ENCODE results near the gene MUC20.
"Not testable (repeated sequence)": the region's sequence is repeated elsewhere in the genome, so short reads cannot be mapped to it uniquely, and the experiment has no call there.

Gene MUC20

GRCh38 chr3:195710126-195710905 is 10.5 kb upstream of the MUC20 start:
- not testable (repeated sequence) for DNase-seq (ENCODE audit: low read depth, low spot score)

GRCh38 chr3:195711091-195711812 is 9.5 kb upstream of the MUC20 start:
- DNase-seq (ENCODE audit: low read depth, low spot score): not testable (repeated sequence)

DNA sequence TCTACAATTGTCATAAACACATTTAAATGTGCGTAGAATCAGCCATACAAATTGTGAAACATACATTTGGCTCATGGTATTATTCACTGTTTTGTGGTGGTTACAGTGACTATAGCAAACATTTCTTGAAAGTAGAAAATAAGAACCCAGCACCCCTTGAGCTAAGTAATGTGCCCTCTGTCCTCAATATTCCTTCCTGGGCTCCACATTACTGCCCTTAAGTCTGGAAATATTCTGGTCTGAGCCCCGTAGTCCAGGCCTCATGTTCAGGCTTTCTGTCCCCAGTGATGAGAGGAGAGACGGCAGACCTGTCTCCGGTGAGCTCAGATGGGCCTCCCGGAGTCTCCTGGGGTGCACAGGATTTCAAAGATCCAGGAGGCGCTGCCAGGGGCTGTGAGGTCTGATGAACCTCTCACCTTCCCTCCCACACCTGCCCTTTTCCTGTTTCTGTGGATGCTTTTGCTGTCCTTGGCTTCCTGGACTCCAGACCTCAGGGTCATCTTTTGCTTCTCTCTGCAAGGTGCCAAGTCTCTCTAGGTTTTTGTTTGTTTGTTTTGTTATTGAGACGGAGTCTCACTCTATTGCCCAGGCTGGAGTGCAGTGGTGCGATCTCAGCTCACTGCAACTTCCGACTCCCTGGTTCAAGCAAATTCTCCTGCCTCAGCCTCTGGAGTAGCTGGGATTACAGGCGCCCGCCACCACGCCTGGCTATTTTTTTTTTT is 8.8 kb upstream of the MUC20 start:
- DNase-seq (ENCODE audit: low read depth, low spot score): no peak

DNA sequence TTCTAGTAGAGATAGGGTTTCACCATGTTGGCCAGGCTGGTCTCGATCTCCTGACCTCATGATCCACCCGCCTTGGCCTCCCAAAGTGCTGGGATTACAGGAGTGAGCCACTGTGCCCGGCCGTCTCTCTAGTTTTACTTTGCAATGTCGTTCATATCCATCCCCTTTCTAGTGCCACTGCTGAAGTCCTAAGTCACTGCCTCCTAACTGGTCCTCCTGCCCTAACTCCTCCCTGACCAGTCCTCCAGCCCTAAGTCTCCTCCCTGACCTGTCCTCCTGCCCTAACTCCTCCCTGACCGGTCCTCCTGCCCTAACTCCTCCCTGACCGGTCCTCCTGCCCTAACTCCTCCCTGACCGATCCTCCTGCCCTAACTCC is 8.3 kb upstream of the MUC20 start:
- not testable (repeated sequence) for DNase-seq (ENCODE audit: low read depth, low spot score)

DNA sequence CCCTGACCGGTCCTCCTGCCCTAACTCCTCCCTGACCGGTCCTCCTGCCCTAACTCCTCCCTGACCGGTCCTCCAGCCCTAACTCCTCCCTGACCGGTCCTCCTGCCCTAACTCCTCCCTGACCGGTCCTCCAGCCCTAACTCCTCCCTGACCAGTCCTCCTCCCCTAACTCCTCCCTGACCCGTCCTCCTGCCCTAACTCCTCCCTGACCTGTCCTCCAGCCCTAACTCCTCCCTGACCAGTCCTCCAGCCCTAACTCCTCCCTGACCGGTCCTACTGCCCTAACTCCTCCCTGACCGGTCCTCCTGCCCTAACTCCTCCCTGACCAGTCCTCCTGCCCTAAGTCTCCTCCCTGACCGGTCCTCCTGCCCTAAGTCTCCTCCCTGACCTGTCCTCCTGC is 7.6 kb upstream of the MUC20 start:
- not testable (repeated sequence) for DNase-seq (ENCODE audit: low read depth, low spot score)

- no peak for DNase-seq (ENCODE audit: low read depth, low spot score)
These were observed 6.3 kb upstream of the MUC20 start for GRCh38 chr3:195714380-195715011.

GRCh38 chr3:195715134-195715533 is 5.6 kb upstream of the MUC20 start:
- no peak for DNase-seq (ENCODE audit: low read depth, low spot score)

GRCh38 chr3:195715583-195716266 is 5.1 kb upstream of the MUC20 start:
- no peak for DNase-seq (ENCODE audit: low read depth, low spot score)

GRCh38 chr3:195717416-195717815 is 3.4 kb upstream of the MUC20 start:
- DNase-seq (ENCODE audit: low read depth, low spot score): no peak

DNA sequence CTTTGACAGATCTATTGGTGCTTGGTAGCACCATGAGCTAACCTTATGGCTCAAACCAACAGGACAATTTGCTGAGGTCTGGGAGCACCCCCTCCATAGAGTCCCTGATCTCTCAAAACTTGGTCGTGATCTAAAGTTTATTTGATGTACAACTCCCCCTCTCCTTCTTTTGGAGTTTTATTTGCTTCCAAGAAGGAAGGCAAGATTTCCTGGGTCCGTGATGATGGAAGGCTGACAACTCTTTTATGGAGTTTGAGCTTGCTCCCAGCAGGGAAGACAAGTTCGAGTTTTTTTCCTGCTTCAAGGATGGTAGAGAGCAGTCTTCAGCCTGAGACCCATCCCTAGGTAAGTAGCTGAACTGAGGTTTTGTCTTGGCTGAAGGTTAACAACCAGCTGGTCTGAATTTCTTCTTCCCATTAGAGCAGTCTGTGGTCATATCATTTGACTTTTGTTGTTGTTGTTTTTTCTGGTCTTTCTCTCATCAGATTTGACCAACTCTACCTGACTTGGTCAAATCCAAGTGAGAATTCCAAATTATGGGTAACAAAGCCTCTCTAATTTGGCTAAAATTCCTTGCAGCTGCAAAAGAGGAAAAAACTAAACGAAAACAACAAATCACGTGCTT is 2.8 kb upstream of the MUC20 start:
- DNase-seq (ENCODE audit: low read depth, low spot score): no peak

DNA sequence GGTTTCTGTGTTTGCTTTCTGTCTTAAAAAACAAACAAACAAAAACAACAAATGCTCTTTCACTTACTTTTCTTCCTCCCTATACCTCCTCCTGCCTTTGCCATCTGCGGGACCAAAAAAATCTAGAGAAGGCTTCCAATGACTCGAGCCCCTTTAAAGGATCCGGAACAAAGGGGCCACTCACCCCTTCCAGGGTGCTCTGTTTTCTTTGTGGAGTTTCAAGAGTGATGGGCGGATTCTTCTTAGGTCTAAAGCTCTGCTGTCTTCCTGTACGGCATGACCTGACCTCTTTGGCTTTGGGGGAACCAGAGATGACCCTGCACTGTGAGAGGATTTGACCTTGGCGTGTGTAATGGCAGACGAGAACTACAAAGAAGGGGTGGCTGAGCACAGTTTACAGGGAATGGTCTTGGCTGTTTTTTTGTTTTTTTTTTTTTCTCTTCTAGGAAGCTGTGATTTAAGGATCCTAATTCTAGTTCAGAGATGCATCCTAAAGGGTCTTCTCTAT is 2.2 kb upstream of the MUC20 start:
- no peak for DNase-seq (ENCODE audit: low read depth, low spot score)

- not testable (repeated sequence) for DNase-seq (ENCODE audit: low read depth, low spot score)
These were observed 1.1 kb upstream of the MUC20 start for GRCh38 chr3:195719514-195720254.

- not testable (repeated sequence) for DNase-seq (ENCODE audit: low read depth, low spot score)
These were observed 1.6 kb downstream of the MUC20 start for GRCh38 chr3:195722139-195722995.

DNA sequence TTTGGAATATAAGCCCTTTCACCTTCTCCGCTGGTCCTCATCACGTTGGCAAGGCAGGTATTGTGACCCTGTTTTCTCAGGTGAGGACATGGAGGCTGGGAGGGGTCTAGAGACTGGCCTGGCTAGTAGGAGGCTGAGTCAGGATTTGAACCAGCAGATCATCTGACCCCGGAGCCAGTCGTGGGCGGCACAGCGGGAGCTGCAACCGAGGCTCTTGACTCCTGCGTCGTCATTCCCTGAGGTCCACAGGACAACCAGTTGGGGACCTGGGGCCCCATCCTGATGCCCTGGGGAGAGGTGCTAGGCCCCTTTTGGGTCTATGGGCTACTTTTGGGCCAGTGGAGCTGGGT is 2.2 kb downstream of the MUC20 start:
- DNase-seq (ENCODE audit: low read depth, low spot score): not testable (repeated sequence)

GRCh38 chr3:195724363-195724762 is 3.6 kb downstream of the MUC20 start:
- DNase-seq (ENCODE audit: low read depth, low spot score): not testable (repeated sequence)

- DNase-seq (ENCODE audit: low read depth, low spot score): not testable (repeated sequence)
These were observed 5.3 kb downstream of the MUC20 start for GRCh38 chr3:195725916-195726740.

GRCh38 chr3:195727606-195728195 is 6.9 kb downstream of the MUC20 start:
- no peak for DNase-seq (ENCODE audit: low read depth, low spot score)

DNA sequence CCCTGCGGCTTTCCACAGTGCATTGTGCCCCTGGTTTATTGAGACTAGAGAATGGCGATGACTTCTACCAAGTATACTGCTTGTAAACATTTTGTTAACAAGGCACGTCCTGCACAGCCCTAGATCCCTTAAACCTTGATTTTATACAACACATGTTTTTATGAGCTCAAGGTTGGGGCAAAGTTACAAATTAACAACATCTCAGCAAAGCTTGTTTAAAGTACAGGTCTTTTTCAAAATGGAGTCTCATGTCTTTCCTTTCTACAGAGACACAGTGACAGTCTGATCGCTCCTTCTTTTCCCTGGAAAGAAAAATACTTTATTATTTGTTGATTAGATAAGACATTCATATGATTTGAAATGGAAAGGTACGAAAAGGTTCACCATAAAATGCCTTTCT is 8.0 kb downstream of the MUC20 start:
- not testable (repeated sequence) for DNase-seq (ENCODE audit: low read depth, low spot score)

Measured in activated naive CD8-positive, alpha-beta T cell treated with anti-CD3 and anti-CD28 coated beads, Interleukin-2, amount 50 U/mL, for 16 hours (primary cell).